ENCODE data around the gene PLEKHS1. TPM values are rescaled to one million over a fixed set of nuclear protein-coding genes. Genes with fewer than 3 reads are reported as not detected.
"Not testable (repeated sequence)": the region's sequence is repeated elsewhere in the genome, so short reads cannot be mapped to it uniquely, and the experiment has no call there.

PLEKHS1 gene
- total RNA-seq, 1 experiment from 2014 or later = 13.8 TPM

- Mint-ChIP-seq H3K27me3 (ENCODE audit: unreplicated experiment) (peaks cover 10% of the 10 kb centered on the region), H3K4me1 (ENCODE audit: low read depth, unreplicated experiment) (no peaks in the 10 kb centered on the region), H3K4me3 (ENCODE audit: low read depth, unreplicated experiment) (no peak overlapping the region), H3K36me3 (ENCODE audit: insufficient read depth, unreplicated experiment) (no peaks in the 10 kb centered on the region), H3K27ac (ENCODE audit: unreplicated experiment) (no peak overlapping the region), H3K9me3 (ENCODE audit: low read depth, unreplicated experiment) (no peaks in the 10 kb centered on the region)
- CTCF ChIA-PET = no interaction called here
- intact Hi-C loops (cut with micrococcal nuclease; ENCODE audit: unreplicated experiment) = no loop called here
- no peak for DNase-seq
- TF ChIP-seq CTCF (IDR thresholded peaks at IDR 0.05; ENCODE audit: unreplicated experiment) = no peak
- no TSS peak for BruUV-seq (replicated peaks)
These were observed 70.7 kb downstream of the PLEKHS1 start for GRCh38 chr10:113822174-113822573.

- DNase-seq = no peak
- Mint-ChIP-seq H3K27ac (ENCODE audit: unreplicated experiment) (no peak overlapping the region), H3K27me3 (ENCODE audit: unreplicated experiment) (peaks cover 10% of the 10 kb centered on the region), H3K36me3 (ENCODE audit: insufficient read depth, unreplicated experiment) (no peaks in the 10 kb centered on the region), H3K9me3 (ENCODE audit: low read depth, unreplicated experiment) (no peaks in the 10 kb centered on the region), H3K4me3 (ENCODE audit: low read depth, unreplicated experiment) (no peak overlapping the region), H3K4me1 (ENCODE audit: low read depth, unreplicated experiment) (no peaks in the 10 kb centered on the region)
- no TSS peak for BruUV-seq (replicated peaks)
- CTCF ChIA-PET = no interaction called here
- TF ChIP-seq CTCF (IDR thresholded peaks at IDR 0.05; ENCODE audit: unreplicated experiment) = no peak
- intact Hi-C loops (cut with micrococcal nuclease; ENCODE audit: unreplicated experiment) = no loop called here
These were observed 71.9 kb downstream of the PLEKHS1 start for GRCh38 chr10:113823389-113823788.

GRCh38 chr10:113825791-113826190, 74.3 kb downstream of the PLEKHS1 start:
- CTCF ChIA-PET = no interaction called here
- intact Hi-C loops (cut with micrococcal nuclease; ENCODE audit: unreplicated experiment) = no loop called here
- BruUV-seq (replicated peaks) = no TSS peak
- Mint-ChIP-seq H3K36me3 (ENCODE audit: insufficient read depth, unreplicated experiment) (no peaks in the 10 kb centered on the region), H3K27ac (ENCODE audit: unreplicated experiment) (no peak overlapping the region), H3K4me1 (ENCODE audit: low read depth, unreplicated experiment) (no peaks in the 10 kb centered on the region), H3K27me3 (ENCODE audit: unreplicated experiment) (peaks cover under 1% of the 10 kb centered on the region), H3K4me3 (ENCODE audit: low read depth, unreplicated experiment) (no peak overlapping the region), H3K9me3 (ENCODE audit: low read depth, unreplicated experiment) (no peaks in the 10 kb centered on the region)
- no peak for DNase-seq
- no peak for TF ChIP-seq CTCF (IDR thresholded peaks at IDR 0.05; ENCODE audit: unreplicated experiment)

GRCh38 chr10:113828567-113828966, 77.1 kb downstream of the PLEKHS1 start:
- intact Hi-C loops (cut with micrococcal nuclease; ENCODE audit: unreplicated experiment); BruUV-seq (replicated peaks); H3K9me3 Mint-ChIP-seq (ENCODE audit: low read depth, unreplicated experiment); H3K27me3 Mint-ChIP-seq (ENCODE audit: unreplicated experiment); CTCF ChIA-PET; DNase-seq; H3K4me1 Mint-ChIP-seq (ENCODE audit: low read depth, unreplicated experiment); H3K36me3 Mint-ChIP-seq (ENCODE audit: insufficient read depth, unreplicated experiment); H3K27ac Mint-ChIP-seq (ENCODE audit: unreplicated experiment); H3K4me3 Mint-ChIP-seq (ENCODE audit: low read depth, unreplicated experiment): not testable (repeated sequence)

Small RNA genes lying within 50 kb of the gene (microRNA-seq; reads per million reads assigned to microRNA genes)
- not detected for gene MIR4483

Other genes with a start within 250 kb of the PLEKHS1 start
- gene HABP2, start 198.6 kb upstream of the PLEKHS1 start, total RNA-seq (2022) = 0.59 and 1.0 TPM in 2 replicates
- not detected in 2 replicates for gene NRAP, start 87.6 kb upstream of the PLEKHS1 start, total RNA-seq (2022)
- 22.7 and 23.7 TPM in 2 replicates for gene CASP7, start 71.8 kb upstream of the PLEKHS1 start, total RNA-seq (2022)
- 7.4 and 7.9 TPM in 2 replicates for gene DCLRE1A, start 102.4 kb downstream of the PLEKHS1 start, total RNA-seq (2022)
- gene NHLRC2, start 103.0 kb downstream of the PLEKHS1 start, total RNA-seq (2022) = 18.7 and 20.2 TPM in 2 replicates